GM12878 (cell line): ENCODE measurements around the gene LYRM4. TPM values are rescaled to one million over a fixed set of nuclear protein-coding genes. Genes with fewer than 3 reads are reported as not detected.

Experiments used
- ATAC-seq: fragments of 200-7000 bp; cut with Tn5 transposase; 3 replicates; pipeline ENCODE4 v1.9.1; 2020; ENCODE audit warnings: mild to moderate bottlenecking, moderate library complexity
- BruUV-seq: library from RNA; stranded (reverse); fragments of 400-500 nt; replicated peaks from 2 replicates; lab custom pipeline; 2021; lab: Mats Ljungman, UMichigan
- CTCF ChIA-PET: fragments of 300-600 bp; sonication (Branson Sonifier 250); formaldehyde crosslinking; extraction: SDS; loops from one replicate; lab custom pipeline; 2021; ENCODE audit warnings: inconsistent platforms; lab: Yijun Ruan, JAX
- POLR2A ChIA-PET: fragments of 350-600 bp; formaldehyde crosslinking; extraction: SDS; loops from one replicate; lab custom pipeline; 2021; ENCODE audit warnings: inconsistent platforms; lab: Charles Lee
- RAD21 ChIA-PET: fragments of 300-600 bp; sonication (Branson Sonifier 250); formaldehyde crosslinking; loops from one replicate; lab custom pipeline; 2023; ENCODE audit warnings: antibody characterized with exemption; ENCODE audit not compliant: unreplicated experiment; lab: Charles Lee
- SMC1A ChIA-PET: fragments of 300-600 bp; sonication (Branson Sonifier 250); formaldehyde crosslinking; loops from one replicate; lab custom pipeline; 2023; ENCODE audit not compliant: unreplicated experiment, uncharacterized antibody; lab: Charles Lee
- DNase-seq: peaks from one replicate; pipeline ENCODE4 v3.0.0-alpha.2; 2011; ENCODE audit warnings: low read depth, low spot score
- FAIRE-seq: peaks from 3 replicates; lab custom pipeline; 2011; peaks lifted over from hg19 to GRCh38; lab: Jason Lieb, UNC
- H2AFZ ChIP-seq: 2 replicates; pipeline ENCODE4 v1.6.0; 2011; ENCODE audit warnings: low read depth, low read length, control low read depth; ENCODE audit not compliant: control insufficient read depth
- H3K27ac ChIP-seq: 2 replicates; pipeline ENCODE4 v1.5.1; 2011; ENCODE audit warnings: control low read depth; ENCODE audit not compliant: control insufficient read depth, insufficient read depth
- H3K27me3 ChIP-seq, 2 experiments: replicated peaks in 1 of 2; 2 replicates each; pipeline versions ENCODE4 v1.6.0 to v1.6.1; 2011; ENCODE audit warnings: low read length in 1 of 2; ENCODE audit not compliant: control insufficient read depth in 2 of 2, insufficient read depth in 2 of 2
- H3K36me3 ChIP-seq, 2 experiments: 2 replicates each; pipeline ENCODE4 v1.5.1; 2011; ENCODE audit warnings: low read length in 1 of 2; ENCODE audit not compliant: control insufficient read depth in 2 of 2, insufficient read depth in 2 of 2
- H3K4me1 ChIP-seq: 2 replicates; pipeline ENCODE4 v1.6.1; 2011; ENCODE audit warnings: mild to moderate bottlenecking, low read length, moderate library complexity, mixed read lengths; ENCODE audit not compliant: control insufficient read depth, insufficient read depth
- H3K4me2 ChIP-seq: 2 replicates; pipeline ENCODE4 v1.6.0; 2011; ENCODE audit warnings: control low read depth; ENCODE audit not compliant: control insufficient read depth, insufficient read depth
- H3K4me3 ChIP-seq: fragments of 200-600 bp; sonication (generic); 2 replicates; pipeline ENCODE4 v1.5.1; 2016
- H3K79me2 ChIP-seq: 2 replicates; pipeline ENCODE4 v1.6.0; 2011; ENCODE audit warnings: low read length; ENCODE audit not compliant: control insufficient read depth, insufficient read depth
- H3K9ac ChIP-seq: 2 replicates; pipeline ENCODE4 v1.8.0; 2011; ENCODE audit warnings: low read length, control low read depth, mixed read lengths; ENCODE audit not compliant: control insufficient read depth, insufficient read depth
- H3K9me3 ChIP-seq: replicated peaks from 3 replicates; pipeline ENCODE4 v1.5.1; 2011; ENCODE audit warnings: mild to moderate bottlenecking, low read length; ENCODE audit not compliant: control insufficient read depth, insufficient read depth
- H4K20me1 ChIP-seq: 2 replicates; pipeline ENCODE4 v1.6.0; 2011; ENCODE audit not compliant: control insufficient read depth, insufficient read depth
- ATF2 ChIP-seq: IDR thresholded peaks from 2 replicates; pipeline ENCODE4 v1.6.1; 2012; ENCODE audit warnings: low read length, inconsistent platforms
- BACH1 ChIP-seq: fragments of 450-650 bp; IDR thresholded peaks from 2 replicates; pipeline ENCODE4 v1.6.1; 2017; ENCODE audit warnings: mild to moderate bottlenecking, borderline replicate concordance
- BCL11A ChIP-seq: IDR thresholded peaks from 2 replicates; pipeline ENCODE4 v1.6.1; 2011; ENCODE audit warnings: low read depth, low read length
- E2F8 ChIP-seq: fragments of 450-650 bp; IDR thresholded peaks from 2 replicates; pipeline ENCODE4 v1.6.1; 2018; ENCODE audit warnings: mild to moderate bottlenecking, low read depth, moderate library complexity; ENCODE audit not compliant: partially characterized antibody
- EGR1 ChIP-seq, 2 experiments: IDR thresholded peaks; 1 replicate in 1 of 2; 2 replicates in 1 of 2; pipeline ENCODE4 v1.6.1; 2011 to 2012; ENCODE audit warnings: low read depth in 2 of 2, low read length in 2 of 2, borderline replicate concordance in 1 of 2, mild to moderate bottlenecking in 1 of 2, moderate library complexity in 1 of 2
- ELK1 ChIP-seq: IDR thresholded peaks from 2 replicates; pipeline ENCODE4 v1.6.1; 2012; ENCODE audit warnings: low read depth, low read length, improper control_type of control experiment
- GABPA ChIP-seq: IDR thresholded peaks from 2 replicates; pipeline ENCODE4 v1.6.1; 2014; ENCODE audit warnings: antibody characterized with exemption, low read depth, mild to moderate bottlenecking, inconsistent platforms
- JUNB ChIP-seq: IDR thresholded peaks from 2 replicates; pipeline ENCODE4 v1.6.1; 2016; ENCODE audit warnings: antibody characterized with exemption, mild to moderate bottlenecking
- NFIC ChIP-seq: IDR thresholded peaks from 2 replicates; pipeline ENCODE4 v1.6.1; 2012; ENCODE audit warnings: low read depth, mild to moderate bottlenecking, inconsistent platforms, low read length, moderate library complexity
- PML ChIP-seq: IDR thresholded peaks from 2 replicates; pipeline ENCODE4 v1.6.1; 2012; ENCODE audit warnings: low read length, inconsistent platforms
- RBBP5 ChIP-seq: fragments of 200-600 bp; sonication (generic); conservative IDR thresholded peaks from 2 replicates; pipeline ENCODE4 v1.6.1; 2016
- SIN3A ChIP-seq: IDR thresholded peaks from 2 replicates; pipeline ENCODE4 v1.6.1; 2012; ENCODE audit warnings: low read depth, low read length, improper control_type of control experiment
- SIX5 ChIP-seq: IDR thresholded peaks from 2 replicates; pipeline ENCODE4 v1.6.1; 2011; ENCODE audit warnings: mild to moderate bottlenecking, low read depth, low read length, moderate library complexity; ENCODE audit not compliant: severe bottlenecking
- SPI1 ChIP-seq: IDR thresholded peaks from 2 replicates; pipeline ENCODE4 v1.6.1; 2011; ENCODE audit warnings: low read depth, mild to moderate bottlenecking, low read length, moderate library complexity, borderline replicate concordance; ENCODE audit not compliant: insufficient read depth
- SRF ChIP-seq, 2 experiments: IDR thresholded peaks; 2 replicates each; pipeline ENCODE4 v1.6.1; 2011; ENCODE audit warnings: low read depth in 2 of 2, low read length in 2 of 2, mild to moderate bottlenecking in 1 of 2, moderate library complexity in 1 of 2
- ZBTB11 ChIP-seq: fragments of 450-650 bp; formaldehyde crosslinking; IDR thresholded peaks from 2 replicates; pipeline ENCODE4 v1.5.0; 2022; ENCODE audit warnings: mild to moderate bottlenecking, missing genetic modification characterization
- WGBS: methylation state at CpG from one replicate; pipeline ENCODE4 v1.1.6; 2016; ENCODE audit warnings: low lambda C conversion rate; ENCODE audit not compliant: insufficient replicate concordance, insufficient coverage; ENCODE audit errors: missing lambda C conversion rate; 5-methylcytosine and 5-hydroxymethylcytosine counted together
- in situ Hi-C: fragments of 300-500 bp; cut with MboI; formaldehyde crosslinking; loops from 9 replicates; pipeline ENCODE4 v1.14.3; 2018; ENCODE audit warnings: mixed read lengths
- intact Hi-C: fragments of 100-400 bp; cut with micrococcal nuclease; formaldehyde crosslinking; loops from one replicate; pipeline ENCODE4 v1.14.2; 2022; ENCODE audit not compliant: unreplicated experiment
- polyA plus RNA-seq, 11 experiments: library from polyadenylated mRNA; depleted of rRNA in 4 of 11; unstranded in 6 of 11; stranded (reverse) in 5 of 11; fragments of >200 nt; fragmentation: Nextera tagmentation in 4 of 11; fragmentation: Illumina TruSeq in 1 of 11; extraction: Ambion mirVana in 4 of 11; extraction: Trizol in 1 of 11; gene quantifications; 1 replicate in 1 of 11; 2 replicates in 10 of 11; pipeline versions ENCODE4 v1.2.1 to v1.2.3, GENCODE V29; 2011 to 2016; ENCODE audit warnings: inconsistent platforms in 2 of 11, missing spikeins in 2 of 11, low read depth in 1 of 11
- total RNA-seq, 4 experiments: library from RNA; depleted of rRNA in 3 of 4; stranded (reverse); fragments of >200 nt in 3 of 4; fragmentation: Illumina TruSeq in 1 of 4; extraction: Trizol in 1 of 4; gene quantifications; 2 replicates each; pipeline versions ENCODE4 v1.2.1 to v1.2.3, GENCODE V29; 2013 to 2021

Gene LYRM4
- total and polyA plus RNA-seq, 10 of the 15 experiments (the other 5 are each of a cell fraction or from before 2014, with no cell fraction given): 32.7 to 66.8 (median 44.0) TPM

GRCh38 chr6:5068153-5068751, 192.5 kb downstream of the LYRM4 start:
- Histone ChIP-seq H2AFZ (no peak overlapping the region), H4K20me1 (no peaks in the 10 kb centered on the region), H3K27me3 (no peaks in the 10 kb centered on the region), H3K4me3 (no peak overlapping the region), H3K9ac (no peak overlapping the region), H3K27ac (no peak overlapping the region), H3K79me2 (no peaks in the 10 kb centered on the region), H3K4me2 (no peak overlapping the region), H3K4me1 (peaks cover 5% of the 10 kb centered on the region), H3K36me3 (no peaks in the 10 kb centered on the region), H3K9me3 (no peaks in the 10 kb centered on the region; the same call in 1 of the 3 replicates)
- POLR2A ChIA-PET: no interaction called here
- no peak for ATAC-seq
- CTCF ChIA-PET: no interaction called here
- intact Hi-C loops: no loop called here
- SMC1A ChIA-PET: no interaction called here
- TF ChIP-seq SIX5: no peak
- TF ChIP-seq BCL11A: no peak
- no peak for TF ChIP-seq NFIC
- no peak for TF ChIP-seq ATF2
- TF ChIP-seq PML: no peak
- no peak for TF ChIP-seq GABPA
- TF ChIP-seq SPI1: no peak
- no peak for TF ChIP-seq EGR1 (IDR thresholded peaks at IDR 0.05; ENCODE audit: borderline replicate concordance in 1 of 2, low read depth in 2 of 2, low read length in 2 of 2)
- TF ChIP-seq BACH1: no peak
- TF ChIP-seq SIN3A: no peak
- no peak for TF ChIP-seq RBBP5
- no peak for TF ChIP-seq ZBTB11 (CRISPR knock-in tag)
- TF ChIP-seq E2F8: no peak
- no peak for TF ChIP-seq SRF (IDR thresholded peaks at IDR 0.05; ENCODE audit: low read depth in 2 of 2, low read length in 2 of 2)
- no peak for TF ChIP-seq JUNB
- no peak for TF ChIP-seq ELK1
- DNase-seq: no peak
- RAD21 ChIA-PET: no interaction called here
- BruUV-seq: no TSS peak
- FAIRE-seq: no peak
- in situ Hi-C loops: no loop called here
- WGBS: 78% methylated on average over 17 of the region's 17 CpGs
